ENCODE data around the gene GADD45G.
A peak's percentile ranks its signal among the peaks of the same experiment; 100 is the strongest.

GADD45G gene, protein sequence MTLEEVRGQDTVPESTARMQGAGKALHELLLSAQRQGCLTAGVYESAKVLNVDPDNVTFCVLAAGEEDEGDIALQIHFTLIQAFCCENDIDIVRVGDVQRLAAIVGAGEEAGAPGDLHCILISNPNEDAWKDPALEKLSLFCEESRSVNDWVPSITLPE

DNA sequence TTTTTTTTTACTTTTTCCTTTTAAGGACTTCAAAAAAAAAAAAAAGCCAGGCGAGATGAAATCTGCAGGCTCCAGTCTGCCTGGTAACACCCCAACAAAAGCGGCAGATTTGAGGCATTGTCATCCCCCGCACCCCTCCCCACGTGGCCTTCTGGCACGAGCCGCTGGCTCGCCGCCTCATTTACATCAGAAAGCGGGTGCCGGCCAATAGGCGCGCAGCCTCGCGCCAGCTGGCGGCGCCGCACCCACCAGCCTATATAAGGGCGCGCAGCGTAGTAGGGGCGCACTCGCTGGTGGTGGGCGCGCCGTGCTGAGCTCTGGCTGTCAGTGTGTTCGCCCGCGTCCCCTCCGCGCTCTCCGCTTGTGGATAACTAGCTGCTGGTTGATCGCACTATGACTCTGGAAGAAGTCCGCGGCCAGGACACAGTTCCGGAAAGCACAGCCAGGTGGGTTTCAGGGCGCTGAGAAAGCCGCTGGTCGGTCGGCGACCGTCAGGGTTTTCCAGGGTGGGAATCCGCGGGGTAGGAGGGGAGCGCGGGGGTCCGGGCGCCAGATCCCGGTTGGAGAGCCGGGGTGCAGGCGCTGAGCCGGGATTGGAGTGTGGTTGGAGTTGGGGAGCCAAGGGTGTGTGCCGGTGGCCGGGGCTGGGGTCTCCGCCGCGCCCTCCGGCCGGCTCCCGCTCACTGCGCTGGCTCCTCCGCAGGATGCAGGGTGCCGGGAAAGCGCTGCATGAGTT is at the start of gene GADD45G:
Gene GADD45G, plus strand, starts transcription at position 284 of the 736 bp plus-strand sequence. Its CDS starts 110 bp downstream, at position 394.
- peak; percentile 84 for DNase-seq

DNA sequence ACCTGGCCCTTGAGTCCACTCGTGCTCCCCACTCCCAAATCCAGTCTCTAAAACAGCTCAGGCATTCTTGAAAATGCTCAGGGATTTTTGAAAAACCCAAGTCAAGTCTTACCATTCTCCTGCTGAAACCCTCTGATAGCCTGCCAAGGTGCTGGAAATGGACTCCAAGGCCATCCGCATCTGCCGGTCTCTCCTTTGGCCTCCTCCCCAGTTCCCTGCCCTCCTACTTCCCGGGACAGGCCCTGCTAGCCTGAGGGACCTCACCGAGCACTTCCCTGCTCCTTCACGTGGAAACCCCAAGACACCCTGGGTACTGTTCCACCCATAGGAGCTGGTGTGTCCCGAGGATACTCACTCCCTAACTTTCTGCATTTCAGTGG is 49.8 kb upstream of the GADD45G start:
- DNase-seq, result no peak

DNA sequence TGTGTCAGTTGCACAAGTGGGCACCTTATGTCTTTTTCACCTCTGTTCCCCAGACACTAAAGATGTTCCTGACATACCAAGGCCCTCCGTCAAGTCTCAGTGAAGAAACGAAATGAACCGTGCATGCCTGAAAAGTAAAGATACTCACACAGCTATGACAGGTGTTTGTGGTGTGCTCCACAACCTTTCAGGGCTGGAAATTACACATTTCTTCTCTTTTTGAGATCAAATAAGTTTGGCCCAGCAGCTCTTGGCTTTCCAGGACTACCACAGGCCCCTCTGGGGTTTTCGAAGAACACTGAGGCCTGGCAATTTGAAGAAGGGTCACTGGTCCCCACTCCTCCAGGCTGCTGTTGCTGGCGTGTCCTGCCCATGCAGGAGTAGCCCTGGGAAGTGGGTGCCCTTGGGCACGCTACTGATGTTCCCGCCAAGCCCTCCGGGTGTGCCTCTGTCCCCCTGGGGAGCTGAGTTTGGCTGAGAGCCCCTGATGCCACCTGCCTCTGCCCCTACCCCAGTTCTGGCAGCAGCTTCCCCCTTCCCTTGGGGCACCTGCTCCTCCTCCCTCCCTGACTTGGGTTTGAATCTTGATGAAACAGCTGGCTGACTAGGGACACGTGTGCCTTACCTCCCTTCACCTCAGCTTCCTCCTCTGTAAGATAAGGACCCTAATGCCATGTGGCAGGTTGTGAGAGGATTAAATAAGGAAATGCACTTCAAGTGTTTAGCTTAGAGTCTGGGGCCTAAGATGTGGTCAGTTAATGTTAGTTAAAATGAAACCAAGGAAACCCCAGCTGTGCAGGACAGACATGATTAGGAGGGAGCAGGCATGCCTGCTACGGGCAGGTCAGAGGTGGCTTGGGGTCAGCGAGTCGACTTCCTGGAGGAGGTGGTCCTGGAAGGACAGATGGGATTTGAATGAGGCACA is 49.1 kb upstream of the GADD45G start:
- DNase-seq, result no peak

DNA sequence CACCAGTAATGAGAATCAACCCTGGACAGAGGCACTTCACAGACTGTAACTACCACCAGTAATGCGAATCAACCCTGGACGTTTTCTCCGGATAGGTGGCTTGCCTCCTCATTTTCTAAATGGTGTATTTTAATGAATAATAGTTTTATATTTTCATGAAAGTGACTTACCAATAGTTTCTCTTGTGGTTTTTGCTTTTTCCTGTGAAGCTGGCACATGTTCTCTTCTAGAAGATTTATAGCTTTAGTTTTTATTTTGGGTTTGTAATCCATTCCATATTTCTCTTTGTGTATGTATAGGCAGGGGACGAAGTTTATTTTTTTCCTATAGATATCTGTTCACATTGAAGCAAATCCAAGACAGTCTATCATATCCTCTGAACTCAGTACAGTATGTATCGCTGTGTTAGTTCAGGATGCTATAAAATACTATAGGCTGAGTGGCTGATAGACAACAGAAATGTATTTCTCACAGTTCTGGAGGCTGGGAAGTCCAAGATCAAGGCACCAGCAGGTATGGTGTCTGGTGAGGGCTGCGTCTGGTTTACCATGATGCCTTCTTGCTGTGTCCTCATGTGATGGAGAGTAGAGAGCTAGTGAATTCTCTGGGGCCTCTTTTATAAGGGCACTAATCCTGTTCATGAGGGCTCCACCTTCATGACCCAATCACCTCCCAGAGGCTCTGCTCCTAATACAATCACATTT is 46.5 kb upstream of the GADD45G start:
- DNase-seq, result no peak

DNA sequence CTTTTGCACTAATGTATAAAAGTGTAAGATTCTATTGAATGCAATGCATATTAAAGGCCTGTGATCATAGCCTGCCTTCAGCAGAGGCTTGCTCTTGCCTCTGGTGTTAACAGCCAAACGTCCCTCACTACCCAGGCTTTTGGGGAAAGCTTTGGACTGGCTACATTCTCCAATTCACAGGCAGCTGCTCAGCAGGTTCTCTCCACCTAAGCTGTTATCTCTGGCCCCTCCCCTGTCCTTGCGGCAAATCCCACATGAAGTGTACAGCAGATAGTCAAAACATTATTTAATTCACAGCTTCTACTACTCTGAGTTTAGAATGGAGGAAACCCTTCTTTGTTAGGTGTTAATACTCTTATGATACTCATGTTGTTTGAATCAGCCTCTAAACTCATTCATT is 45.9 kb upstream of the GADD45G start:
- DNase-seq, result no peak

DNA sequence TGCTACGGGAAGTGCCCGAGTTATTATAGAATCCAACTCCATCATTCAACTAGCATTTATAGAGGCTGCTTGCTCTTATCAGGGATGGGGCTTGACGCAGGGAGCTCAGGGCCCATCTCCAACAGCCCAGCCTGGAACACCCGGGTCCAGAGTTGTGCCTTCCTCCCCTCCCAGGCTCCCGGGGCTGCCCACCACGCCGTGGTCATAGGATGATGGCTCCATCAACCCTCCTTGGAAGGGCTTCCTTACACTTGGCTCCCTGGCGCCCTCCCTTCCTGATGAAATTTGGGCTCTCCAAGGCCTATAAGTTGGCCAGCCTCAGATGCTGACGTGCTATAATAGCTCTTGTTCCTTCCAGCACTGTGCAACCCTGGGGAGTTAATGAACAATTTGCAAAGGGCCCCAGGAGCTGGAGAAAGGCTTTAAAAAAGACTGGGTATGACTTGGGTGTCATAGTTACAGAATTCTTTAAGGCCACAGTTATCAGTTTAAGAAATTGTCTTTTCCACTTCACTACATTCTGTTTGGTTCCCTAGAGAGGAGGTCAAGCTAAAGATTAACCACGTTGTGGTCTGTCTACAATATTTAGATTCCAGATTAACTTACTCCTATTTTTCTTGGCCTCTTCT is 42.5 kb upstream of the GADD45G start:
- no peak for DNase-seq

DNA sequence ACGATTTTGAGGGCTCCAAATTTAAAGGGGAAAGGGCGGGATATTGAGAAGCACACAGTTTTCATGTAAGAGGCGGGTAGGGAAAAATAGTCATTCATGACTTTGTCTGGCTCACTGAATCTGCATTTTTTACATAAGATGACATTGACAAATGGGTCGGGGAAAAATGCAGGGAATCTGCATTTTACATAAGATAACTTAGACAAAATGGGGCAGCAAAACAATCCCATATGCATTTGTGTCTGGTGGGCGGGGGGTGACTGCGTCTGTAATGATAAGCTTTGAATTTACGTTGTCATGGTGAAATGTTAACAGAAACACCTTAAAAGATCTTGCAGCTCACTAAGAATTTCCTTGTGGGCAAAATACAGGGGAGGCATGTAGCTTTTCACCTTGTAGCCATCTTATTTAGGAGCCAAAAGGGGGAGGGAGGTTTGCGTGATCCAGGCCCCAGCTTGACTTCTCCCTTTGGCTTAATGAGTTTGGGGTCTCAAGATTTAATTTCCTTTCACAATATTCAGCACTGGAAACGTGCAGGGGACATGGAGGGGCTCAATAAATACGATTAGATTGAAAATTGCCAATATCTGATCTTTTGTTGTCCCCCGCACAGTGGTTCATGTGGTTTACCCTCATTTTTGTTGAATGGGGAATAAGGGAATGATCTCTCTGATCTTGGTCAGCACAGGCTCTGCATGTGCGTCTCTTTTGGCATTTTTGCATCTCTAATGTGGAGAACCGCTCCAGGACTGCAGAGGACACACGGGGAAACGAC is 41.1 kb upstream of the GADD45G start:
- no peak for DNase-seq

DNA sequence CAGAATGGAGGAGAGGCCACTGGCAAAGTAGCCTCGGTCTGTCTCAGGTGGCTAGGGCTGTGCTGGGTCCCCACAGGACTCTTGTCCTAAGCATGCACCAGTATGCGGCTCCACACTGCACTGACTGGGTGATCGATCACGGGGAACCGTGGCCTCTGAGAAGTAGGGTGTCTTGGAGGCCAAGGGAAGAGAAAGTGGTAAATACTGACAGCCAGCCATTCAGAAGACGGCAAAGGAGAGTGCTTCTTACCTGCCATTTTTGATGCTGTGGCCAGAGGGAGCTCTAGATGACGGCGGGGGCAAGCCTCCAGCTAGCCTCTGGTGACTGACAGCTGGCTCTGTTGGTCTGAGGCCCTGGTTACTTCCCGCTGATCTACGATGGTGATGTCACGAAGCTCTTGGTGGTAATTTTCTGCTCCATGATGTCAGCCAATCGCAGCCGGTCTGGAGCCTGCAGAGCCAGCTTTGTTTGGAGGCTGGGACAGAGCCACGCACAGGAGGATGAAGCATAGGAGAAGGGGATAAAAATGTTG is 40.4 kb upstream of the GADD45G start:
- DNase-seq, result no peak

DNA sequence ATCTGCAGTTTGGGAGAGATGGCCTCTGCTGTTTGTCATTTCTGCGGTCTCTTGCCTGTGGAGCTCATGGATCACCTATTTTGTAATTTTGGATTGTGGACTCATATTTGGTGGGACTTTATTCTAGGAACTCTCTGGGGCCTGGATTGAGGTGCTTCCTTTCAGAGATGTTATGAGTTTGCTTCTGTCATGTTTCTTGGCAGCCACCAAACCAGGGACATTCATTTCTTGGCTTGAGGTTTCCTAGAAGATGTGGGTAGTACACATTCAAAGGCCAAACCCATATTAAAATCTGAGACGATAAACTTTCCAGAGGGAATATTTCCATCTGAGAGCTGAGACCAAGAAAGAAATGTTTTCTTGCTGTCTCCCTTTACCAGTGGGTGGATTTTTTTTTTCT is 37.2 kb upstream of the GADD45G start:
- DNase-seq, result no peak

DNA sequence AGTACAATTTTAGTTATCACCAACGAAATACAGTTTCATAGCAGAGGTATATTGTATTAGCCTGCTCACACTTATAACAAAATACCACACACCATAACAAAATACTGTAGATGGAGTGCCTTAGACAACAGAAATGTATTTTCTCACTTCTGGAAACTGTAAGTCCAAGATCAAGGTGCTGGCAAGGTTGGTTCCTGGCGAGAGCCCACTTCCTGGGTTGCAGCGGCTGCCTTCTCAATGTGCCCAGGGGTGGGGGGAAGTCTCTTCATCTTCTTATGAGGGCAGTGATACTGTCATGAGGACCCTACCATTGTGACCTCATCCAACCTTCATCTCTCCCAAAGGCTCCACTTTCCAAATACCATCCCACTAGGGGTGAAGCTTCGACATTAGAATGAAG is 30.5 kb upstream of the GADD45G start:
- DNase-seq, result no peak

DNA sequence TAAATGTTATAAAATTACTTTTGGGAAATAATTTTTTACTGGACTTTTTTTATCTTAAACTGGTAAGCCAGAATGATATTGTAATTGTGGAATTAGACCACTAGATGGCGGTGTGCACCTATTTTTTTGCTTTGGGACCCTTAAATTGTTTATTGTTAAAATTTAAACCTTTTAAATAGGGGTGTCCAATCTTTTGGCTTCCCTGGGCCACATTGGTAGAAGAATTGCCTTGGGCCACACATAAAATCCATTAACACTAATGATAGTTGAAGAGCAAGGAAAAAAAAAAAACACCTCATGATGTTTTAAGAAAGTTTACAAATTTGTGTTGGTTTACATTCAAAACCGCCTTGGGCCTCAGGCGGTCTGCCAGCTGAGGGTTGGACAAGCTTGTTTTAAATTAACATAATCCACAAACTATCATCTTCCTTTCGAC is 28.4 kb upstream of the GADD45G start:
- no peak for DNase-seq

DNA sequence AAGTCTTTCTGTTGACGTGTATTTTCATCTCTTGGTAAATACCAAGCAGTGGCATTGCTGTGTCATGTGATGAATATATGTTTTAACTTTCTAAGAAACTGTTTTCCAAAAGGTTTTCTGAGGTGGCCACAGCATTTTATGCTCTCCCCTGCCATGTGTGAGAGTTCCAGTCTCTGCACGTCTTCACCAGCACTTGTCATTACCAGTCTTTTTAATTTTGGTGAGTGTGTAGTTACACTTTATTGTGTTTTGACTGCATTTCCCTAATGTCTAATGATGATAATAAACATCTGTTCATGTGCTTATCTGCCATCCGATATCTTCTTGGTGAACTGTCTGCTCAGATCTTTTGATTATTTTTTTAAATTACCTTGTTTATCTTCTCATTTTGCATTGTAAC is 27.4 kb upstream of the GADD45G start:
- no peak for DNase-seq

DNA sequence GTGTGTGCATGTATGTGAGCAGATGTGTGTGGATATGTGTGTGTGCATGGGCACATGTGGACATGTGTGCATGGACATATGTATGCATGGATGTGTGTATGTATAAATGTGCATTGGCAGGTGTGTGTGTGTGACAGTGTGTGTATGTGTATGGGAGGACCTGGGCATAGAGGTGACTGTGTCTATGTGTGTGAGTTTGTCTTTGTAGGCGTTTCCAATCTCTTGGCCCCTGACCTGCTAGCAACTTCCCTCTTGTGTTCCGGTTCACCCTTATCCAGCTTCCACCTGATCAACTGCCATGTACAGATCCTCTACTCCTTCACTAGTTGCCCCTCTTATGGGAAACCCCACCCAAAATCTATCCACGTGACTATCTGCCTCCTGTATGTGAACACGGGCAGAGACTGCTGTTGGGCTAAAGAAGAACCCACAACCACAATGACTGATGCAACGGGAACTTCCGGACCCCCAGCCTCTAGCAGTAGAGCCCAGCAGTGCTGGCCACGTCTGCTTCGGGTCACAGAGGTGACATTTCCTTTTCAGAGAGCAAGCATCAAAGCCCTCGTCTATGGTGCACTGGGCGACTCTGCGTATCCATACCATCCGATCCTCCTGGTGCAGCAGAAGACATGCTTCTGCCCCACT is 24.9 kb upstream of the GADD45G start:
- no peak for DNase-seq

DNA sequence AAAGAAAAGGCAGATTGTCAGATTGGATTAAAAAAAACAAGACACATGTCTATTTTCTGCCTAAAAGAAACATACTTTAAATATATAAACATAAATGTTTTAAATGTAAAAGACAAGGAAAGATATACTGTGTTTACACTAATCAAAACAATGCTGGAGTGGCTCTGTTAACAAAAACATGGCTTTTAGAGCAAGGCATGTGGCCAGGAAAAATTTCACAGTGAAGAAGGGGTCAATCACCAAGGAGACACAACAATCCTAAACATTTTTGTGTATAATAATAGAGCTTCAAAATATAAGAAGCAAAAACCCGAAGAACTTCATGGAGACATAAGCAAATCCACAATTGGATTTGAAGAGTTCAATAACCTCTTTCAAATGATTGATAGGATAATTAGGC is 18.5 kb upstream of the GADD45G start:
- DNase-seq, result no peak

DNA sequence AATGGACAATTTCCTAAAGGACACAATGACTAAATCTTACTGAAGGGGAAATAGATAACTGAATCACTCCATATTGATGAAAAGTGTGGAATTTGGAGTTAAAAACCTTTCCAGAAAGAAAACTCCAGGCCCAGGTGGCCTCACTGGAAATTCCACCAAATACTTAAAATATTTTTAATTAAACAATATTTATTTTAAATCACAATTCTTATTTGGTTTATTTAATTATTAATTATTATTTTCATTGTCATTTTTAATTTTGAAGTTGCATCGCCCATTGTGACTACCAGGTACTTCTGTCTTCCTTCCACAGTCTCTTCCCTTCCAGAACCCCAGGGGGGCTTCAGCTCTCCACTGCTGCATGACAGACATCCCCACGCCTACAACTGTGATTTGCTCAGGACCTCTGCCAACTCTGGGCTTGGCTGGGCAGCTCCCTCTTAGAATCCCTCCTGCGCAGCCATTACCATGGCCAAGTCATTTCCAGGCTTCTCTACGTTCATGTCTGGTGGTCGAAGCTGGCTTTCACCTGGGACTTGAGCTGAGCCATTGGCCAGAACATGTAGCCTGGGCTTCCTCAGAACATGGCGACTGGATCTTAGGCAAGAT is 16.4 kb upstream of the GADD45G start:
- no peak for DNase-seq

DNA sequence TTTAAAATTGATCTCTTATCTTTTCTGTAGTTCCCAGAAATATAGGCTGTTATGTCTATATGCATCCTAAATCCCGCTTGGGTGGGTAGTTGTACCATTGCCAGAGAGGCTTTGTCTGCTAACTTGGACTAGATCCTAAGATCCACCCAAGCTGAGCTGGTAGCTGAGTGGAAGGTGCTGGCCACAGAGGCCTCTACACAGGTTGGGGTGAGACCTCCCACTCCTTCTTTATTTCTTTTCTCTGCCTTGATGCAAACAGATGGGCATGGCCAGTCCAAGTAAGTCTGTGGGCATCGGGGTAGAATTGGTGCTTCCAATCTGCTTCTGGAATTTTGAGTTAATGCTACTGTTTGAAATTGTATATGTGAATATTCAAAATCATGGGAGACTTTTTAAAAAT is 14.4 kb upstream of the GADD45G start:
- DNase-seq, result no peak

DNA sequence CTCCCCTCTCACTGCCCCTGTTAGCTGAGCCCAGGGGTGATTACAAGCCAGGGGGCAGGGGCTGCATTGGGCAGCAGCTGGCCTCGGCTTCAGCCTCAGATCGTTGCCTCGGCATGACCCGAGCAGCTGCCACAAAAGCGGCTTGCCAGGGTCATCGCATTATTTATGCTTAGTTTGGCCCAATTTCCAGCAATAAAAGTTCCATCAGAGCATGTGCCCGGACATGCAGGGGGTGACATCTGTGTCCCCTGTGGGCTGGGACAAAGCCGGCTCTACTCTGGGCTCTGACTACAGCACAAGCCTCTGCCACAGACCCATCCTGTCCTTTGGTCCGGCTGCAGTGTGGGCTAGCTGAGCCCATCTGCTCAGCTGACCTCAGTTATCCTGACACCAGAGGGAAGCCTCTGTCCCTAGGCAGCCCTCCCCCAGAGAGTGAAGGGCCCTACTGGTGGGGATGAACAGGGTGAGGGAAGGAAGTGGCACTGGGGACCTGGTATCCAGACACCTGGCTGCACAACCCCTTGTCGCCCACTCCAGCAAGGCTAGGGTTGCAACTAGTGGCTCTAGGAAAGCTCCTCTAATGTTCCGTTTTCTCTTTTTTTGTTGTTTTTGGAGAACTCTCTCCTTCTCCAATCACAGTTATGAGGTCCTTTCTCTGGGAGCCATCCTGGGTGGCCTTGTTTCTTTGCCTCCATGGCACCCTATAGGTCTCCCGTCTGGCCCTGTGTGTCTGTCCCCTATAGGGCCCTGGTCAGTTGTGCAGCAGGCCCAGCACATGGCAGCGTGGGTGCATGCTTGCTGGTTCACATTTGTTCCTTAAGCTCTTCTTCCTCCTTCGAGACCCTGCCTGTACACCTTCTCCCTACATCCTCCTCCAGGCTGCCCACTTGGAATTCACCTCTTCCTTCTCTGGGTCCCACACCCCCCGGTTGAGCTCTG is 13.3 kb upstream of the GADD45G start:
- no peak for DNase-seq

DNA sequence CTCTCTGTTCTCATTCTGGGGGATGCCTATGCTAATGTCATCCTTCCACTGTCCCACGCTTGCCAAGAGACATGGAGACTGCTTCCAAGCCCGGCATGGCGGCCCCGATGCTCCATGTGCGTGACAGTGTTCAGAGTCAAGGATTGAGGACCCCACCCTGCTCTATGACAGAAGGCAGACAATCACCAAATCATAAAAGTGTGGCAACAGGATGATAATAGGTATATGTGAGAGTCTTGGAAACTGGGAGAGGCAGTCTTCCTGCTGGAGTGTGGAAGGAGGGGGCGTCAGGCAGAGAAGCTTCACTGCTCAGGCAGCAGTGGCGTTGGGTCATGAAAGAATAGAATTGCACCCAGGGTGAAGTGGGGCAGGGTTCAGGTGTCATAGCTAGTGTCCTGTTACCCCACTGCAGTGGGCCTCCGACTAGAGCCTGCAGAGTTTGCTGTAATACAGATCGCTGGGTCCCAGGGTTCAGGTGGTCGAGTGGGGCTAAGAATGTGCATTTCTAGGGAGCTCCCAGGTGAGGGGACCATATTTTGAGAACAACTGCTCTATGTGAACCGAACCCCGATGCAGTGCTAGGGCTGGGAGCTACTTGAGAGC is 12.5 kb upstream of the GADD45G start:
- DNase-seq, result no peak

Data from stimulated activated CD4-positive, alpha-beta T cell treated with anti-CD3 and anti-CD28 coated beads, Interleukin-4, amount 100 ng/mL, for 1 hour (primary cell).